ENCODE data around the gene SEPTIN3. TPM values are rescaled to one million over a fixed set of nuclear protein-coding genes. Genes with fewer than 3 reads are reported as not detected.

The SEPTIN3 gene
- total RNA-seq, 2 donors from 2014 or later, result 0.46 to 2.3 TPM

DNA sequence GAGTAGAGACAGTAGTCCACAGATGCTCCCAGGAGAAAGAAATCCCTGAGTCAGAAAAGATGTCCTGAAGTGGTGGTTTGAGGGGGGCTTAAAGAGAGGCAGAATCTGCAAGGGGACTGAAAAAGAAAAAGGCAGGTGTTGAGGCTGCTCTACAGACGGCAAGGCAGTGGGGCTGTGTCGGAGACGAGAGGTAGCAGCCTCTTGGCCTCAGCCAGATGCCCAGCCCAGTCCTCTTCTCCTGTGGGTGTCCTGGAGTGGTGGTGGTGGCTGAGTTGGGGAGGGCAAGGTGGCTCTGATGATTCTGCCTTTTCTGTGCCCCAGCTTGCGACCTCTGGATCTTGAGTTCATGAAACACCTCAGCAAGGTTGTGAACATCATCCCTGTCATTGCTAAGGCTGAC, 20.0 kb downstream of the SEPTIN3 start:
- 80% methylated on average over 4 of the region's 4 CpGs for WGBS
- DNase-seq (ENCODE audit: low spot score), result no peak

DNA sequence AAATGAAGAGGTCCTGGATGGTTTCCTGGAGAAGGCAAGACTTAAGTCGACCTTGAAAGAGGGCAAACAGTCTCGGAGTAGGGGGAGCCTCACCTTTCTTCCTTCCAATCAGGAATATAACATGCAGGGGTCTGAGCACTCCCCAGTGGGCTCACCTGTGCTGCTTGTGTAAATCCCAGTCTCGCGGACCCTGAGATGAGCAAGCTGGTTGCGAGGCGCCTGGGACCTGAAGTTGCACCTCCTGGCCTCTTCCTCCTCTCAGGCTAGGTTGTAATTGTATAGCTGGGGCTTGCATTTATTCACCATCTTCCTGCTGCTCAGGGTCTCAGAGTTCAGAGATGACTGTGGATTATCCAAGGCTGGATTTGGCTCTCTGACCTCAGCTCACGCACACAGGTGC, 21.9 kb downstream of the SEPTIN3 start:
- Histone ChIP-seq H3K27me3 (replicated peaks; ENCODE audit: insufficient read depth) (no peaks in the 10 kb centered on the region), H3K4me3 (no peak overlapping the region), H3K4me1 (replicated peaks) (no peaks in the 10 kb centered on the region), H3K9me3 (no peaks in the 10 kb centered on the region), H3K27ac (no peak overlapping the region), H3K36me3 (no peaks in the 10 kb centered on the region)
- TF ChIP-seq, protein P1, sequence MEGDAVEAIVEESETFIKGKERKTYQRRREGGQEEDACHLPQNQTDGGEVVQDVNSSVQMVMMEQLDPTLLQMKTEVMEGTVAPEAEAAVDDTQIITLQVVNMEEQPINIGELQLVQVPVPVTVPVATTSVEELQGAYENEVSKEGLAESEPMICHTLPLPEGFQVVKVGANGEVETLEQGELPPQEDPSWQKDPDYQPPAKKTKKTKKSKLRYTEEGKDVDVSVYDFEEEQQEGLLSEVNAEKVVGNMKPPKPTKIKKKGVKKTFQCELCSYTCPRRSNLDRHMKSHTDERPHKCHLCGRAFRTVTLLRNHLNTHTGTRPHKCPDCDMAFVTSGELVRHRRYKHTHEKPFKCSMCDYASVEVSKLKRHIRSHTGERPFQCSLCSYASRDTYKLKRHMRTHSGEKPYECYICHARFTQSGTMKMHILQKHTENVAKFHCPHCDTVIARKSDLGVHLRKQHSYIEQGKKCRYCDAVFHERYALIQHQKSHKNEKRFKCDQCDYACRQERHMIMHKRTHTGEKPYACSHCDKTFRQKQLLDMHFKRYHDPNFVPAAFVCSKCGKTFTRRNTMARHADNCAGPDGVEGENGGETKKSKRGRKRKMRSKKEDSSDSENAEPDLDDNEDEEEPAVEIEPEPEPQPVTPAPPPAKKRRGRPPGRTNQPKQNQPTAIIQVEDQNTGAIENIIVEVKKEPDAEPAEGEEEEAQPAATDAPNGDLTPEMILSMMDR (IDR thresholded peaks at IDR 0.05), result no peak
- TF ChIP-seq POLR2AphosphoS5 (IDR thresholded peaks at IDR 0.05) (no peak), POLR2A (IDR thresholded peaks at IDR 0.05) (no peak)
- WGBS, result 90% methylated on average over 7 of the region's 7 CpGs
- DNase-seq (ENCODE audit: low spot score), result no peak
- intact Hi-C loops (cut with DNase I), result no loop called here

More for the DNA sequence above, 20.0 kb downstream of the SEPTIN3 start:
- H3K4me1 ChIP-seq (replicated peaks), result no peaks in the 10 kb centered on the region
- TF ChIP-seq POLR2A (IDR thresholded peaks at IDR 0.05) (no peak), POLR2AphosphoS5 (IDR thresholded peaks at IDR 0.05) (no peak)
- TF ChIP-seq, protein P1 (IDR thresholded peaks at IDR 0.05), result no peak
- H3K4me3 ChIP-seq, result no peak overlapping the region
- H3K36me3 ChIP-seq, result no peaks in the 10 kb centered on the region
- intact Hi-C loops (cut with DNase I), result no loop called here
- H3K27ac ChIP-seq, result no peak overlapping the region
- H3K27me3 ChIP-seq (replicated peaks; ENCODE audit: insufficient read depth), result no peaks in the 10 kb centered on the region
- H3K9me3 ChIP-seq, result no peaks in the 10 kb centered on the region

DNA sequence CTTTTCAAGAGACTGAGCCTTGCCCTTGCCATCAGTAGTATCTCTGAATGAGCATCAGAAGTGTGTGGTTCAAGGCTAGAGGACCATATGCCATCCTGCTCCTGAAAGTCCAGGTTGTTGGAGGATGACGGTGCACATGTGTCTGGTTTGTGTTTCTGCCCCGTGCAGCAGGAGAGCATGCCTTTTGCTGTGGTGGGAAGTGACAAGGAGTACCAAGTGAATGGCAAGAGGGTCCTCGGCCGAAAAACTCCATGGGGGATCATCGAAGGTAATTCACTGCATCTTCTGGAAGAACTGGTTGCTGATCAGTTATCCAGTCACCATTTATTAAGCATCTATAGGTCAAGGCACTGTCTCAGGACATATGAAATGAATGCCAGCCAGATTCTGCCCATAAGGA, 23.3 kb downstream of the SEPTIN3 start:
- DNase-seq (ENCODE audit: low spot score), result no peak
- Histone ChIP-seq H3K27me3 (replicated peaks; ENCODE audit: insufficient read depth) (no peaks in the 10 kb centered on the region), H3K9me3 (no peaks in the 10 kb centered on the region), H3K27ac (no peak overlapping the region), H3K4me1 (replicated peaks) (no peaks in the 10 kb centered on the region), H3K4me3 (no peak overlapping the region), H3K36me3 (no peaks in the 10 kb centered on the region)
- TF ChIP-seq POLR2A (IDR thresholded peaks at IDR 0.05), result no peak
- TF ChIP-seq POLR2AphosphoS5 (IDR thresholded peaks at IDR 0.05), result no peak
- TF ChIP-seq, protein P1 (IDR thresholded peaks at IDR 0.05), result no peak
- 91% methylated on average over 5 of the region's 5 CpGs for WGBS
- intact Hi-C loops (cut with DNase I), result no loop called here

DNA sequence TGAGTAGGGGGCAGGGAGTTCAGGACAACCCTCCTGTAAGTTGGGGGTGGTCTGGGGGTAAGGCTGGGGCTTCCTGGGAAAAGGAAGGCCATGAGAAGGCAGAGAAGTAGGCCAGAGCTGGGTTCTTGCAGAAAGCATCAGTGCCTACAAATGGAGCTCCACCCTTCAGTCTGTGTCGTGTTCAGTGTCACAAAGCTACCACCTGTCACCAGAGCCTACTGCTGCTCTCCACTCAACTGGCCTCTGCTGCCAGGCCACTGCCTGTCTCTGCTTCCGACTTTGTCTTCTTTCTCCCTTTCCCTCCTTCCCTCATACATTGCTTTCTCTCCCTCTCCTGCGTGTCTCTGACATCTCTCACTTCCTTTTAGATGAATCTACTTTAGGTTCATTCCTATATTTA, 26.0 kb downstream of the SEPTIN3 start:
- DNase-seq (ENCODE audit: low spot score), result no peak
- Histone ChIP-seq H3K9me3 (no peaks in the 10 kb centered on the region), H3K27me3 (replicated peaks; ENCODE audit: insufficient read depth) (no peaks in the 10 kb centered on the region), H3K27ac (peak overlapping the region in 1 of 2 donors; percentile 81), H3K4me3 (no peak overlapping the region), H3K4me1 (replicated peaks) (peaks cover 8% of the 10 kb centered on the region), H3K36me3 (no peaks in the 10 kb centered on the region)
- no peak for TF ChIP-seq POLR2A (IDR thresholded peaks at IDR 0.05)
- TF ChIP-seq POLR2AphosphoS5 (IDR thresholded peaks at IDR 0.05), result no peak
- TF ChIP-seq, protein P1 (IDR thresholded peaks at IDR 0.05), result no peak
- intact Hi-C loops (cut with DNase I), result no loop called here
- whole genome bisulfite sequencing, result 77% methylated on average over 3 of the region's 3 CpGs

DNA sequence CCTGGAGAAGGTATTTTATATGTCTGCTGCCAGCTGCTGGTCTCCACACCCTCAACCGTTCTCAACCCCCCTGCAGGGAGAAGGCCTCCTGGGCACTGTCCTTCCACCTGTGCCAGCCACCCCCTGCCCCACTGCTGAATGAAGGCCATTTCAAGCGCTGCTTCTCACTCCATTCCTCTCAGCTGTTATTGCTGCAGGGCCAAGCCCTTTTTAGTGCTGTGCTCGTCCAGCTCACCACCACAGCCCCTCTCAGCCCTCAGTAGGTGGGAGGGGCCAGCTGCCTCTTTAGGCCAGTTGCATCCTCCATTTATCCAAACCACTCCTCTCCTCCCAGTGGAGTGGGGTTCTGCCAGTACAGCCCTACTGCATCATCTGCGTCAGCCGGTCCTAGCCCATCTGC, 27.6 kb downstream of the SEPTIN3 start:
- peak overlapping the region in 1 of 2 donors; percentile 81 for H3K27ac ChIP-seq
- no peak for DNase-seq (ENCODE audit: low spot score)
- H3K9me3 ChIP-seq, result no peaks in the 10 kb centered on the region
- 82% methylated on average over 5 of the region's 5 CpGs for WGBS
- intact Hi-C loops (cut with DNase I), result no loop called here
- peaks cover 8% of the 10 kb centered on the region for H3K4me1 ChIP-seq (replicated peaks)
- H3K36me3 ChIP-seq, result no peaks in the 10 kb centered on the region
- H3K4me3 ChIP-seq, result no peak overlapping the region
- TF ChIP-seq POLR2A (IDR thresholded peaks at IDR 0.05) (no peak), POLR2AphosphoS5 (IDR thresholded peaks at IDR 0.05) (no peak)
- TF ChIP-seq, protein P1 (IDR thresholded peaks at IDR 0.05), result no peak
- H3K27me3 ChIP-seq (replicated peaks; ENCODE audit: insufficient read depth), result no peaks in the 10 kb centered on the region

Measured in prostate gland (tissue), 2 donors.